HepG2 (cell line): Measurements from ENCODE around the gene ANKRD53. TPM values are rescaled to one million over a fixed set of nuclear protein-coding genes. Genes with fewer than 3 reads are reported as not detected.
A peak's percentile ranks its signal among the peaks of the same experiment; 100 is the strongest.
"Not testable (repeated sequence)": the region's sequence is repeated elsewhere in the genome, so short reads cannot be mapped to it uniquely, and the experiment has no call there.

Experiments used
- ATAC-seq: fragments of 200-7000 bp; cut with Tn5 transposase; 3 replicates; pipeline ENCODE4 v1.9.1; 2020; ENCODE audit warnings: mild to moderate bottlenecking, moderate library complexity
- BruUV-seq: library from RNA; stranded (reverse); fragments of 400-500 nt; replicated peaks from 2 replicates; lab custom pipeline; 2021; lab: Mats Ljungman, UMichigan
- CTCF ChIA-PET: fragments of 300-600 bp; formaldehyde crosslinking; extraction: SDS; loops from one replicate; lab custom pipeline; 2021; ENCODE audit warnings: low total read pairs, inconsistent platforms, low intra/inter-chr PET ratio; lab: Yijun Ruan, JAX
- POLR2A ChIA-PET: fragments of 350-600 bp; sonication (Branson Sonifier 250); formaldehyde crosslinking; loops from one replicate; lab custom pipeline; 2020; ENCODE audit warnings: antibody characterized with exemption, inconsistent platforms; lab: Yijun Ruan, JAX
- DNase-seq: peaks from one replicate; pipeline ENCODE4 v3.0.0-alpha.2; 2015; ENCODE audit warnings: low spot score
- FAIRE-seq: peaks from 3 replicates; lab custom pipeline; 2011; peaks lifted over from hg19 to GRCh38; lab: Jason Lieb, UNC
- H2AFZ ChIP-seq: one replicate; pipeline ENCODE4 v1.6.1; 2011; ENCODE audit warnings: low read length, inconsistent platforms
- H3K27ac ChIP-seq: fragments of 300-600 bp; 3 replicates; pipeline ENCODE4 v1.8.0; 2011; ENCODE audit warnings: mixed run types, mild to moderate bottlenecking, mixed read lengths, low read length, inconsistent platforms; ENCODE audit not compliant: insufficient read depth; ENCODE audit errors: extremely low read length
- H3K27me3 ChIP-seq, 2 experiments: fragments of 200-600 bp in 1 of 2; 2 replicates in 1 of 2; 3 replicates in 1 of 2; pipeline versions ENCODE4 v1.6.0 to v1.8.0; 2011; ENCODE audit warnings: low read length in 2 of 2, mild to moderate bottlenecking in 2 of 2, moderate library complexity in 2 of 2, inconsistent platforms in 1 of 2; ENCODE audit not compliant: insufficient read depth in 2 of 2, control insufficient read depth in 1 of 2
- H3K36me3 ChIP-seq, 2 experiments: fragments of 200-600 bp in 1 of 2; replicated peaks in 1 of 2; 2 replicates in 1 of 2; 3 replicates in 1 of 2; pipeline versions ENCODE4 v1.5.1 to v1.8.0; 2011; ENCODE audit warnings: low read length in 2 of 2, inconsistent platforms in 1 of 2; ENCODE audit not compliant: insufficient read depth in 2 of 2, control insufficient read depth in 1 of 2
- H3K4me1 ChIP-seq: 2 replicates; pipeline ENCODE4 v1.5.1; 2012; ENCODE audit warnings: low read length, inconsistent platforms; ENCODE audit not compliant: insufficient read depth
- H3K4me2 ChIP-seq: 2 replicates; pipeline ENCODE4 v1.6.0; 2011; ENCODE audit warnings: low read depth, low read length, inconsistent platforms
- H3K4me3 ChIP-seq, 3 experiments: fragments of 200-600 bp in 1 of 3; sonication (generic), shearing (Covaris generic) in 1 of 3; replicated peaks in 1 of 3; 2 replicates each; pipeline ENCODE4 v1.5.1; 2011 to 2016; ENCODE audit warnings: low read length in 3 of 3, inconsistent platforms in 2 of 3, low read depth in 2 of 3, mild to moderate bottlenecking in 2 of 3, control low read depth in 1 of 3, mixed read lengths in 1 of 3; ENCODE audit not compliant: insufficient read depth in 1 of 3
- H3K79me2 ChIP-seq: one replicate; pipeline ENCODE4 v1.6.1; 2011; ENCODE audit warnings: low read length, inconsistent platforms; ENCODE audit not compliant: insufficient read depth
- H3K9ac ChIP-seq: 2 replicates; pipeline ENCODE4 v1.6.0; 2011; ENCODE audit warnings: mild to moderate bottlenecking, low read depth, low read length, inconsistent platforms; ENCODE audit not compliant: insufficient read depth
- H3K9me3 ChIP-seq: 2 replicates; pipeline ENCODE4 v1.5.1; 2012; ENCODE audit warnings: mild to moderate bottlenecking, low read length
- H4K20me1 ChIP-seq: 2 replicates; pipeline ENCODE4 v1.6.0; 2011; ENCODE audit warnings: inconsistent platforms, mild to moderate bottlenecking, low read length, moderate library complexity; ENCODE audit not compliant: insufficient read depth
- ATF7-NPFF ChIP-seq: sonication (generic); formaldehyde crosslinking; IDR thresholded peaks from 2 replicates; pipeline ENCODE4 v1.8.1; 2023; ENCODE audit warnings: mild to moderate bottlenecking, low read depth, missing genetic modification reagents, moderate library complexity
- NR2F6 ChIP-seq, 2 experiments: IDR thresholded peaks; 2 replicates each; pipeline ENCODE4 v1.6.1; 2016; ENCODE audit warnings: antibody characterized with exemption in 1 of 2, mild to moderate bottlenecking in 1 of 2
- NRL ChIP-seq: sonication (generic); formaldehyde crosslinking; IDR thresholded peaks from 2 replicates; pipeline ENCODE4 v1.5.0; 2020; ENCODE audit warnings: missing genetic modification reagents, mild to moderate bottlenecking, moderate library complexity, borderline replicate concordance
- TBX2 ChIP-seq: sonication (generic); formaldehyde crosslinking; IDR thresholded peaks from 2 replicates; pipeline ENCODE4 v1.5.0; 2020; ENCODE audit warnings: missing genetic modification reagents, mild to moderate bottlenecking, borderline replicate concordance
- ZNF335 ChIP-seq: sonication (generic); formaldehyde crosslinking; IDR thresholded peaks from 2 replicates; pipeline ENCODE4 v1.4.0; 2020; ENCODE audit warnings: missing genetic modification reagents
- ZNF709 ChIP-seq: sonication (generic); formaldehyde crosslinking; IDR thresholded peaks from 2 replicates; pipeline ENCODE4 v1.5.0; 2020; ENCODE audit warnings: mild to moderate bottlenecking, missing genetic modification reagents
- ZNF777 ChIP-seq: sonication (generic); formaldehyde crosslinking; IDR thresholded peaks from 2 replicates; pipeline ENCODE4 v1.4.0; 2020; ENCODE audit warnings: missing genetic modification reagents
- WGBS: methylation state at CpG from one replicate; pipeline ENCODE4 v1.1.6; 2017; ENCODE audit warnings: low lambda C conversion rate; 5-methylcytosine and 5-hydroxymethylcytosine counted together
- in situ Hi-C: cut with HindIII; loops from 2 replicates; pipeline ENCODE4 v1.10.0; 2017; ENCODE audit warnings: low pct_unique_long_range_greater_than_20kb; ENCODE audit not compliant: extremely low pct_ligation_motif_present
- intact Hi-C: fragments of 100-400 bp; cut with micrococcal nuclease; formaldehyde crosslinking; loops from one replicate; pipeline ENCODE4 v1.10.0; 2022; ENCODE audit not compliant: unreplicated experiment
- polyA plus RNA-seq, 8 experiments: library from polyadenylated mRNA; depleted of rRNA in 3 of 8; stranded (reverse) in 7 of 8; unstranded in 1 of 8; fragments of >200 nt; fragmentation: Illumina TruSeq in 4 of 8; extraction: Trizol in 4 of 8; gene quantifications; 2 replicates each; pipeline versions ENCODE4 v1.2.1 to v1.2.3, GENCODE V29; 2011 to 2016; ENCODE audit warnings: low read depth in 4 of 8, missing spikeins in 1 of 8, mixed read lengths in 1 of 8; ENCODE audit not compliant: insufficient read depth in 1 of 8
- total RNA-seq, 5 experiments: library from RNA; depleted of rRNA; stranded (reverse); fragments of >200 nt; fragmentation: Illumina TruSeq; extraction: Trizol; gene quantifications; 2 replicates each; pipeline ENCODE4 v1.2.3, GENCODE V29; 2016; ENCODE audit warnings: low read depth in 1 of 5
- TF ChIP-seq, protein P1 (sequence below): sonication (generic); formaldehyde crosslinking; conservative IDR thresholded peaks from 2 replicates; pipeline ENCODE4 v1.4.0; 2020; ENCODE audit warnings: missing genetic modification reagents
- TF ChIP-seq, protein P2 (sequence below): sonication (generic); formaldehyde crosslinking; IDR thresholded peaks from 2 replicates; pipeline ENCODE4 v1.4.0; 2020; ENCODE audit warnings: missing genetic modification reagents
- TF ChIP-seq, protein P3 (sequence below): sonication (generic); formaldehyde crosslinking; IDR thresholded peaks from 2 replicates; pipeline ENCODE4 v1.4.0; 2020; ENCODE audit warnings: mild to moderate bottlenecking, missing genetic modification reagents

The ANKRD53 gene
- total and polyA plus RNA-seq, 2 of the 13 experiments (the other 11 are each of a cell fraction or from before 2014, with no cell fraction given) = 0.15 TPM; not detected in 1

DNA sequence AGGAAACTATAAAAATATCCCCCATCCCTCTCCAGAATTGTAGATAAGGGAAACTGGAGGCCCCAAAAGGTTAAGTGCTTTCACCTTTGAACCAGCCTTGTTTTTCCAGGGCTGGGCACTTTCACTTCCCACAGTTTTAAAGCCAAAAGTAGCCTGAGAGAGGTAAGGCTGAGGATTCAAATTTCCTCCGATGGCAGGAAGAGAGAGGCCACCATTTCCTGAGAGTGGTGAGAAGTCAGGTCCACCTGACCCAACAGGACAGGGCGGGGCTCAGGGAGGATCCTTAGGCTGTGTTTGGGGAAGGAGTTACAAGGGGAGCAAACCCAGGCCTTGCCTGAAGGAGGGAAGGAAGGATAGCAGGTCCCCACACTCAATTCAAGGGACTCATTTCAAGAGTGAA is 20.9 kb downstream of the ANKRD53 start (continued):
- TF ChIP-seq, protein P1, sequence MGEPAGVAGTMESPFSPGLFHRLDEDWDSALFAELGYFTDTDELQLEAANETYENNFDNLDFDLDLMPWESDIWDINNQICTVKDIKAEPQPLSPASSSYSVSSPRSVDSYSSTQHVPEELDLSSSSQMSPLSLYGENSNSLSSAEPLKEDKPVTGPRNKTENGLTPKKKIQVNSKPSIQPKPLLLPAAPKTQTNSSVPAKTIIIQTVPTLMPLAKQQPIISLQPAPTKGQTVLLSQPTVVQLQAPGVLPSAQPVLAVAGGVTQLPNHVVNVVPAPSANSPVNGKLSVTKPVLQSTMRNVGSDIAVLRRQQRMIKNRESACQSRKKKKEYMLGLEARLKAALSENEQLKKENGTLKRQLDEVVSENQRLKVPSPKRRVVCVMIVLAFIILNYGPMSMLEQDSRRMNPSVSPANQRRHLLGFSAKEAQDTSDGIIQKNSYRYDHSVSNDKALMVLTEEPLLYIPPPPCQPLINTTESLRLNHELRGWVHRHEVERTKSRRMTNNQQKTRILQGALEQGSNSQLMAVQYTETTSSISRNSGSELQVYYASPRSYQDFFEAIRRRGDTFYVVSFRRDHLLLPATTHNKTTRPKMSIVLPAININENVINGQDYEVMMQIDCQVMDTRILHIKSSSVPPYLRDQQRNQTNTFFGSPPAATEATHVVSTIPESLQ (CRISPR knock-in tag) = no peak
- TF ChIP-seq ATF7-NPFF (CRISPR knock-in tag) (no peak), TBX2 (CRISPR knock-in tag) (no peak), ZNF709 (CRISPR knock-in tag) (no peak), ZNF335 (CRISPR knock-in tag) (no peak), NR2F6 (IDR thresholded peaks at IDR 0.05) (peak; percentile 77), NR2F6 (CRISPR knock-in tag; IDR thresholded peaks at IDR 0.05) (peak; percentile 59)
- TF ChIP-seq, protein P2, sequence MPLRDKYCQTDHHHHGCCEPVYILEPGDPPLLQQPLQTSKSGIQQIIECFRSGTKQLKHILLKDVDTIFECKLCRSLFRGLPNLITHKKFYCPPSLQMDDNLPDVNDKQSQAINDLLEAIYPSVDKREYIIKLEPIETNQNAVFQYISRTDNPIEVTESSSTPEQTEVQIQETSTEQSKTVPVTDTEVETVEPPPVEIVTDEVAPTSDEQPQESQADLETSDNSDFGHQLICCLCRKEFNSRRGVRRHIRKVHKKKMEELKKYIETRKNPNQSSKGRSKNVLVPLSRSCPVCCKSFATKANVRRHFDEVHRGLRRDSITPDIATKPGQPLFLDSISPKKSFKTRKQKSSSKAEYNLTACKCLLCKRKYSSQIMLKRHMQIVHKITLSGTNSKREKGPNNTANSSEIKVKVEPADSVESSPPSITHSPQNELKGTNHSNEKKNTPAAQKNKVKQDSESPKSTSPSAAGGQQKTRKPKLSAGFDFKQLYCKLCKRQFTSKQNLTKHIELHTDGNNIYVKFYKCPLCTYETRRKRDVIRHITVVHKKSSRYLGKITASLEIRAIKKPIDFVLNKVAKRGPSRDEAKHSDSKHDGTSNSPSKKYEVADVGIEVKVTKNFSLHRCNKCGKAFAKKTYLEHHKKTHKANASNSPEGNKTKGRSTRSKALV (CRISPR knock-in tag) = no peak

DNA sequence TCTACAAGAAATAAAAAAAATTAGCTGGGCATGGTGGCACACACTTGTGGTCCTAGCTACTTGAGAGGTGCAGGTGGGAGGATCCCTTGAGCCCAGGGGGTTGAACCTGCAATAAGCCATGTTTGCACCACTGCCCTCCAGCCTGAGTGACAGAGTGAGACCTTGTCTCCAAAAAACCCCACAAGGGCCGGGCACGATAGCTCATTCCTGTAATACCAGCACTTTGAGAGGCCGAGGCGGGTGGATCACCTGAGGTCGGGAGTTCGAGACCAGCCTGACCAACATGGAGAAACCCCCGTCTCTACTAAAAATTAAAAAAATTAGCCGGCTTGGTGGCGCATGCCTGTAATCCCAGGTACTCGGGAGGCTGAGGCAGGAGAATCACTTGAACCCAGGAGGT is 21.5 kb downstream of the ANKRD53 start:
- BruUV-seq, in situ Hi-C loops, intact Hi-C loops: not testable (repeated sequence)

More for the DNA sequence above, 21.5 kb downstream of the ANKRD53 start:
- H4K20me1 ChIP-seq, H3K9me3 ChIP-seq, H3K36me3 ChIP-seq, DNase-seq, ATAC-seq, H3K27ac ChIP-seq, H3K27me3 ChIP-seq, H3K79me2 ChIP-seq, CTCF ChIA-PET, FAIRE-seq, H3K9ac ChIP-seq: not testable (repeated sequence)
- peak overlapping the region; percentile 99 for H3K4me2 ChIP-seq
- peak overlapping the region; percentile 96 for H2AFZ ChIP-seq
- POLR2A ChIA-PET = interaction anchor here (0.8 kb wide), 1 partner anchor 68 kb away, joined by 4 read pairs; no protein-coding TSS in a partner anchor
- 87% methylated on average over 10 of the region's 10 CpGs for WGBS
- 0 out of 2 replicates have a peak, but pooled peaks have one; percentile 34 for TF ChIP-seq NRL (CRISPR knock-in tag)
- TF ChIP-seq ZNF777 (CRISPR knock-in tag) = 0 out of 2 replicates have a peak, but pooled peaks have one; percentile 3
- TF ChIP-seq, protein P3, sequence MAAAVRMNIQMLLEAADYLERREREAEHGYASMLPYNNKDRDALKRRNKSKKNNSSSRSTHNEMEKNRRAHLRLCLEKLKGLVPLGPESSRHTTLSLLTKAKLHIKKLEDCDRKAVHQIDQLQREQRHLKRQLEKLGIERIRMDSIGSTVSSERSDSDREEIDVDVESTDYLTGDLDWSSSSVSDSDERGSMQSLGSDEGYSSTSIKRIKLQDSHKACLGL (CRISPR knock-in tag) = 0 out of 2 replicates have a peak, but pooled peaks have one; percentile 14
- peak overlapping the region in 1 of 3 experiments; percentile 50; a peak in 2 of 6 replicates for H3K4me3 ChIP-seq
- peaks cover 61% of the 10 kb centered on the region for H3K4me1 ChIP-seq
